GM18909 (cell line): ENCODE results near the gene PTPRG.

Experiments used
- ATAC-seq: cut with Tn5 transposase; IDR thresholded peaks from one replicate; pipeline ENCODE4 v1.9.1; 2021; ENCODE audit warnings: mild to moderate bottlenecking; ENCODE audit not compliant: unreplicated experiment, poor library complexity

Gene PTPRG

GRCh38 chr3:61872077-61872706, 310.8 kb downstream of the PTPRG start:
- no peak for ATAC-seq

GRCh38 chr3:61875046-61875844, 313.9 kb downstream of the PTPRG start:
- no peak for ATAC-seq

GRCh38 chr3:61875976-61876671, 314.8 kb downstream of the PTPRG start:
- no peak for ATAC-seq

- no peak for ATAC-seq
Observed at GRCh38 chr3:61876797-61877196, 315.4 kb downstream of the PTPRG start.

GRCh38 chr3:61877359-61878138, 316.2 kb downstream of the PTPRG start:
- ATAC-seq = peak; percentile 99

- no peak for ATAC-seq
Observed at GRCh38 chr3:61882253-61882652, 320.9 kb downstream of the PTPRG start.

GRCh38 chr3:61884794-61885193, 323.4 kb downstream of the PTPRG start:
- no peak for ATAC-seq

GRCh38 chr3:61885414-61885813, 324.0 kb downstream of the PTPRG start:
- ATAC-seq = no peak

- ATAC-seq = no peak
Observed at GRCh38 chr3:61887206-61887605, 325.8 kb downstream of the PTPRG start.

- ATAC-seq = no peak
Observed at GRCh38 chr3:61889259-61889658, 327.9 kb downstream of the PTPRG start.

- ATAC-seq = no peak
Observed at GRCh38 chr3:61890167-61890566, 328.8 kb downstream of the PTPRG start.

- no peak for ATAC-seq
Observed at GRCh38 chr3:61890586-61890985, 329.2 kb downstream of the PTPRG start.

GRCh38 chr3:61892891-61893290, 331.5 kb downstream of the PTPRG start:
- no peak for ATAC-seq

GRCh38 chr3:61893840-61894566, 332.6 kb downstream of the PTPRG start:
- ATAC-seq = no peak

- peak; percentile 99 for ATAC-seq
Observed at GRCh38 chr3:61894988-61895935, 333.9 kb downstream of the PTPRG start.

GRCh38 chr3:61896251-61896650, 334.9 kb downstream of the PTPRG start:
- no peak for ATAC-seq

GRCh38 chr3:61897848-61898247, 336.5 kb downstream of the PTPRG start:
- no peak for ATAC-seq

GRCh38 chr3:61899700-61900462, 338.5 kb downstream of the PTPRG start:
- no peak for ATAC-seq
